Panc1 (cell line): ENCODE results near the gene WSCD1. TPM values are rescaled to one million over a fixed set of nuclear protein-coding genes. Genes with fewer than 3 reads are reported as not detected.

ENCODE experiments used
- ATAC-seq: fragments of 200-7000 bp; cut with Tn5 transposase; 2 replicates; pipeline ENCODE4 v1.9.1; 2020; ENCODE audit warnings: mild to moderate bottlenecking, moderate library complexity
- BruUV-seq: library from RNA; stranded (reverse); fragments of 400-500 nt; replicated peaks from 2 replicates; lab custom pipeline; 2021; lab: Mats Ljungman, UMichigan
- CTCF ChIA-PET: fragments of 300-600 bp; sonication (Branson Sonifier 250); formaldehyde crosslinking; loops from one replicate; lab custom pipeline; 2022; ENCODE audit warnings: antibody characterized with exemption; lab: Charles Lee
- POLR2A ChIA-PET: fragments of 300-600 bp; sonication (Branson Sonifier 250); formaldehyde crosslinking; loops from one replicate; lab custom pipeline; 2022; ENCODE audit warnings: antibody characterized with exemption; lab: Charles Lee
- DNase-seq: peaks from one replicate; pipeline ENCODE4 v3.0.0-alpha.2; 2010; ENCODE audit warnings: low read depth, low spot score
- H3K27ac ChIP-seq: 2 replicates; pipeline ENCODE4 v1.5.1; 2011; ENCODE audit warnings: mild to moderate bottlenecking, low read length, inconsistent platforms
- H3K27me3 ChIP-seq: fragments of 200-500 bp; sonication (Bioruptor generic); 2 replicates; pipeline ENCODE4 v1.6.0; 2014; ENCODE audit warnings: low read length, inconsistent platforms; ENCODE audit not compliant: control insufficient read depth, insufficient read depth
- H3K36me3 ChIP-seq: fragments of 200-500 bp; sonication (Bioruptor generic); 2 replicates; pipeline ENCODE4 v1.5.1; 2014; ENCODE audit warnings: inconsistent platforms, mild to moderate bottlenecking, low read length, moderate library complexity; ENCODE audit not compliant: control insufficient read depth, insufficient read depth
- H3K4me1 ChIP-seq: 2 replicates; pipeline ENCODE4 v1.5.1; 2011; ENCODE audit warnings: inconsistent platforms, mild to moderate bottlenecking, low read length, moderate library complexity; ENCODE audit not compliant: control insufficient read depth, insufficient read depth
- H3K4me3 ChIP-seq, 2 experiments: 2 replicates each; pipeline ENCODE4 v1.5.1; 2011 to 2012; ENCODE audit warnings: low read depth in 2 of 2, low read length in 2 of 2, mild to moderate bottlenecking in 2 of 2, inconsistent platforms in 1 of 2, moderate library complexity in 1 of 2
- H3K9me3 ChIP-seq: fragments of 200-500 bp; sonication (Bioruptor generic); 2 replicates; pipeline ENCODE4 v1.5.1; 2014; ENCODE audit warnings: low read depth, mild to moderate bottlenecking, inconsistent platforms, low read length, moderate library complexity; ENCODE audit not compliant: control insufficient read depth, insufficient read depth
- CTCF ChIP-seq: fragments of 450-650 bp; IDR thresholded peaks from 2 replicates; pipeline ENCODE4 v1.5.1; 2017; ENCODE audit warnings: mild to moderate bottlenecking
- POLR2AphosphoS5 ChIP-seq: IDR thresholded peaks from 2 replicates; pipeline ENCODE4 v1.6.1; 2012; ENCODE audit warnings: mild to moderate bottlenecking, low read depth, low read length, moderate library complexity
- REST ChIP-seq, 2 experiments: IDR thresholded peaks; 2 replicates each; pipeline ENCODE4 v1.6.1; 2011 to 2012; ENCODE audit warnings: low read depth in 2 of 2, control low read depth in 1 of 2, low read length in 1 of 2, mild to moderate bottlenecking in 1 of 2, moderate library complexity in 1 of 2; ENCODE audit not compliant: insufficient read depth in 1 of 2
- SIN3A ChIP-seq: IDR thresholded peaks from 2 replicates; pipeline ENCODE4 v1.6.1; 2012; ENCODE audit warnings: low read depth, mild to moderate bottlenecking, low read length, moderate library complexity, borderline replicate concordance; ENCODE audit not compliant: insufficient read depth
- TCF7L2 ChIP-seq: IDR thresholded peaks from 2 replicates; pipeline ENCODE4 v1.6.1; 2011; ENCODE audit warnings: mild to moderate bottlenecking, low read depth, low read length, inconsistent platforms
- in situ Hi-C: cut with HindIII; loops from 2 replicates; pipeline ENCODE4 v1.10.0; 2016; ENCODE audit warnings: low sequenced_read_pairs, low pct_unique_long_range_greater_than_20kb
- intact Hi-C: fragments of 100-400 bp; cut with micrococcal nuclease; formaldehyde crosslinking; loops from one replicate; pipeline ENCODE4 v1.10.0; 2022; ENCODE audit not compliant: unreplicated experiment
- total RNA-seq: library from RNA; stranded (reverse); gene quantifications from one replicate; pipeline ENCODE4 v1.2.1, GENCODE V29; 2021; ENCODE audit not compliant: unreplicated experiment

Gene WSCD1
- total RNA-seq, 1 experiment from 2014 or later = 0.74 TPM

GRCh38 chr17:6085812-6086211, 15.6 kb downstream of the WSCD1 start:
- Histone ChIP-seq H3K27ac (no peak overlapping the region), H3K36me3 (no peaks in the 10 kb centered on the region), H3K9me3 (no peaks in the 10 kb centered on the region), H3K4me3 (no peak overlapping the region), H3K4me1 (no peaks in the 10 kb centered on the region), H3K27me3 (no peaks in the 10 kb centered on the region)
- intact Hi-C loops = no loop called here
- in situ Hi-C loops = no loop called here
- DNase-seq = no peak
- no TSS peak for BruUV-seq
- ATAC-seq = no peak
- POLR2A ChIA-PET = no interaction called here
- CTCF ChIA-PET = no interaction called here
- TF ChIP-seq POLR2AphosphoS5 = no peak
- TF ChIP-seq SIN3A = no peak
- no peak for TF ChIP-seq CTCF
- no peak for TF ChIP-seq REST (IDR thresholded peaks at IDR 0.05; ENCODE audit: insufficient read depth in 1 of 2, low read depth in 2 of 2, low read length in 1 of 2)
- TF ChIP-seq TCF7L2 = no peak

GRCh38 chr17:6086603-6087400, 16.6 kb downstream of the WSCD1 start:
- no peaks in the 10 kb centered on the region for H3K4me1 ChIP-seq
- H3K4me3 ChIP-seq = no peak overlapping the region
- in situ Hi-C loops (no loop called here), intact Hi-C loops (no loop called here)
- ATAC-seq (no peak), DNase-seq (no peak)
- H3K9me3 ChIP-seq = no peaks in the 10 kb centered on the region
- ChIA-PET CTCF (no interaction called here), POLR2A (no interaction called here)
- H3K36me3 ChIP-seq = no peaks in the 10 kb centered on the region
- BruUV-seq = no TSS peak
- TF ChIP-seq SIN3A = no peak
- no peak for TF ChIP-seq POLR2AphosphoS5
- TF ChIP-seq CTCF = no peak
- no peak for TF ChIP-seq TCF7L2
- TF ChIP-seq REST (IDR thresholded peaks at IDR 0.05; ENCODE audit: insufficient read depth in 1 of 2, low read depth in 2 of 2, low read length in 1 of 2) = no peak
- H3K27ac ChIP-seq = no peak overlapping the region
- H3K27me3 ChIP-seq = no peaks in the 10 kb centered on the region
